BLaER1 (cell line): ENCODE measurements around the gene P2RY2.
"Not testable (repeated sequence)": the region's sequence is repeated elsewhere in the genome, so short reads cannot be mapped to it uniquely, and the experiment has no call there.

Experiments used
- H3K27ac ChIP-seq: shearing (Covaris generic); formaldehyde crosslinking; 2 replicates; pipeline ENCODE4 v1.8.1; 2022
- H3K27me3 ChIP-seq: shearing (Covaris generic); formaldehyde crosslinking; 2 replicates; pipeline ENCODE4 v1.8.1; 2022
- H3K36me3 ChIP-seq: shearing (Covaris generic); formaldehyde crosslinking; 2 replicates; pipeline ENCODE4 v1.8.1; 2022
- H3K4me1 ChIP-seq: shearing (Covaris generic); formaldehyde crosslinking; 2 replicates; pipeline ENCODE4 v1.8.1; 2022
- H3K4me2 ChIP-seq: shearing (Covaris generic); formaldehyde crosslinking; 2 replicates; pipeline ENCODE4 v1.8.1; 2022
- H3K4me3 ChIP-seq: shearing (Covaris generic); formaldehyde crosslinking; 2 replicates; pipeline ENCODE4 v1.8.1; 2022
- H3K9ac ChIP-seq: shearing (Covaris generic); formaldehyde crosslinking; 2 replicates; pipeline ENCODE4 v1.8.1; 2022
- H3K9me3 ChIP-seq: shearing (Covaris generic); formaldehyde crosslinking; 2 replicates; pipeline ENCODE4 v1.8.1; 2022
- H4K20me1 ChIP-seq: shearing (Covaris generic); formaldehyde crosslinking; 2 replicates; pipeline ENCODE4 v1.8.1; 2022
- Cebpa-rat ChIP-seq: shearing (Covaris generic); IDR thresholded peaks from 2 replicates; pipeline ENCODE4 v1.8.1; 2022

P2RY2 gene

GRCh38 chr11:73194593-73194992 is 23.5 kb upstream of the P2RY2 start:
- no peaks in the 10 kb centered on the region for H4K20me1 ChIP-seq
- H3K4me2 ChIP-seq: no peak overlapping the region
- peaks cover 9% of the 10 kb centered on the region for H3K4me1 ChIP-seq
- H3K27me3 ChIP-seq: no peaks in the 10 kb centered on the region
- H3K27ac ChIP-seq: no peak overlapping the region
- H3K36me3 ChIP-seq: no peaks in the 10 kb centered on the region
- no peaks in the 10 kb centered on the region for H3K9me3 ChIP-seq
- no peak overlapping the region for H3K9ac ChIP-seq
- no peak overlapping the region for H3K4me3 ChIP-seq
- no peak for TF ChIP-seq Cebpa-rat

GRCh38 chr11:73195191-73196007 is 22.7 kb upstream of the P2RY2 start:
- Histone ChIP-seq H3K27me3 (no peaks in the 10 kb centered on the region), H3K9me3 (no peaks in the 10 kb centered on the region), H3K4me1 (peaks cover 1% of the 10 kb centered on the region; the same call in 1 of the 2 replicates), H3K4me2 (no peak overlapping the region), H3K4me3 (no peak overlapping the region), H3K9ac (no peak overlapping the region), H3K27ac (no peak overlapping the region), H3K36me3 (no peaks in the 10 kb centered on the region), H4K20me1 (no peaks in the 10 kb centered on the region)
- TF ChIP-seq Cebpa-rat: no peak

- TF ChIP-seq Cebpa-rat: no peak
- Histone ChIP-seq H3K27me3 (no peaks in the 10 kb centered on the region), H3K27ac (no peak overlapping the region), H3K9ac (no peak overlapping the region), H3K36me3 (no peaks in the 10 kb centered on the region), H3K4me1 (no peaks in the 10 kb centered on the region), H3K4me3 (no peak overlapping the region), H4K20me1 (no peaks in the 10 kb centered on the region), H3K9me3 (no peaks in the 10 kb centered on the region), H3K4me2 (no peak overlapping the region)
Observed at GRCh38 chr11:73196576-73196975, 21.5 kb upstream of the P2RY2 start.

DNA sequence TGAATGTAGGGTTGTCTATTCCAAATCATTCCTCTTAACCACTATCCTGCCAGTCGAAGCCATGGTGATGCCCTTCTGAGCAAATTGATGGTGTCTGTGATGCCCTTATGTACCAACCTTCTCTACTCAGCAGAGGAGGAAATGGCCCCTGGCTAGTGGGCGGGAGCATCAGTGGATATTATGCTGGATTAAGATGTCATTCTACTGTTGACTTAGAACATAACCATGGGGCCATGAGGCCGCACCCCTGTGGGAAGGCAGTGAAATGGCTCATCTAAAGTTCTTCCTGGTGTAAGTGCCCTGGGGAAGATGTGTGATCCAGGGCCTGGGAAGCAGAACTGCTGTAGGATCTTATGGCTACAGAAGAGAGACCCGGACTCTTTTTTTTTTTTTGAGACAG is 20.7 kb upstream of the P2RY2 start:
- H3K9me3 ChIP-seq: no peaks in the 10 kb centered on the region
- H3K36me3 ChIP-seq: no peaks in the 10 kb centered on the region
- no peak for TF ChIP-seq Cebpa-rat
- H3K4me2 ChIP-seq: no peak overlapping the region
- H3K27me3 ChIP-seq: no peaks in the 10 kb centered on the region
- no peak overlapping the region for H3K9ac ChIP-seq
- H4K20me1 ChIP-seq: no peaks in the 10 kb centered on the region
- H3K4me1 ChIP-seq: no peaks in the 10 kb centered on the region
- no peak overlapping the region for H3K27ac ChIP-seq
- H3K4me3 ChIP-seq: no peak overlapping the region

- H3K9ac ChIP-seq, H3K9me3 ChIP-seq, H3K27ac ChIP-seq, H3K4me1 ChIP-seq, H3K36me3 ChIP-seq, H3K27me3 ChIP-seq, H3K4me3 ChIP-seq, H4K20me1 ChIP-seq, H3K4me2 ChIP-seq: not testable (repeated sequence)
Observed at GRCh38 chr11:73197787-73198186, 20.3 kb upstream of the P2RY2 start.

- H3K9me3 ChIP-seq: no peaks in the 10 kb centered on the region
- H3K36me3 ChIP-seq: no peaks in the 10 kb centered on the region
- H3K9ac ChIP-seq: no peak overlapping the region
- no peak overlapping the region for H3K4me3 ChIP-seq
- H3K4me2 ChIP-seq: no peak overlapping the region
- H4K20me1 ChIP-seq: no peaks in the 10 kb centered on the region
- H3K27ac ChIP-seq: no peak overlapping the region
- TF ChIP-seq Cebpa-rat: no peak
- no peaks in the 10 kb centered on the region for H3K27me3 ChIP-seq
- H3K4me1 ChIP-seq: peaks cover under 1% of the 10 kb centered on the region; the same call in 1 of the 2 replicates
Observed at GRCh38 chr11:73198677-73199076, 19.4 kb upstream of the P2RY2 start.

GRCh38 chr11:73199446-73199845 is 18.6 kb upstream of the P2RY2 start:
- no peak overlapping the region for H3K27ac ChIP-seq
- H4K20me1 ChIP-seq: no peaks in the 10 kb centered on the region

DNA sequence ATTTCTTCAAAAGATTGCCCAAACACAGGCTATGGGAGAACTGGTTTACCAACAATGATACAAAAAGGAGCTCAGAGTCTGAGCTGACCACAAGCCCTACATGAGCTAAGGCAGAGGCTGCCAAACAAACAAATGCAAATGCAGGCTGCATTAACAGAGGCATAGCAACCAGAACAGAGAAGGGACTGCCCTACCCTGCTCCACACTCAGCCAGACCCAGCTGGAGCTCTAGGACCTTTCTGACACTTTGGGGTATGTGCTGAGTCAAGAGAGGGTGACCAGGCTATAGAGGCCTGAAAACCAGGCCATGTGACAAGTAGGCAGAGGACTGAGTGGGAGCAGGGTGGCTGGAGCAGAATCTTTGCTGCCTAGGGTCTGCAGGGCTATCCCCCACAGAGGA is 17.8 kb upstream of the P2RY2 start:
- no peaks in the 10 kb centered on the region for H4K20me1 ChIP-seq
- no peaks in the 10 kb centered on the region for H3K36me3 ChIP-seq
- H3K9me3 ChIP-seq: no peaks in the 10 kb centered on the region
- H3K27ac ChIP-seq: no peak overlapping the region
- TF ChIP-seq Cebpa-rat: no peak
- H3K27me3 ChIP-seq: no peaks in the 10 kb centered on the region
- H3K9ac ChIP-seq: no peak overlapping the region
- peaks cover 16% of the 10 kb centered on the region for H3K4me1 ChIP-seq
- no peak overlapping the region for H3K4me2 ChIP-seq
- H3K4me3 ChIP-seq: no peak overlapping the region

More at GRCh38 chr11:73199446-73199845, 18.6 kb upstream of the P2RY2 start:
- Histone ChIP-seq H3K4me1 (peaks cover 8% of the 10 kb centered on the region), H3K27me3 (no peaks in the 10 kb centered on the region), H3K9me3 (no peaks in the 10 kb centered on the region), H3K4me3 (no peak overlapping the region), H3K4me2 (no peak overlapping the region), H3K9ac (no peak overlapping the region), H3K36me3 (no peaks in the 10 kb centered on the region)
- no peak for TF ChIP-seq Cebpa-rat

DNA sequence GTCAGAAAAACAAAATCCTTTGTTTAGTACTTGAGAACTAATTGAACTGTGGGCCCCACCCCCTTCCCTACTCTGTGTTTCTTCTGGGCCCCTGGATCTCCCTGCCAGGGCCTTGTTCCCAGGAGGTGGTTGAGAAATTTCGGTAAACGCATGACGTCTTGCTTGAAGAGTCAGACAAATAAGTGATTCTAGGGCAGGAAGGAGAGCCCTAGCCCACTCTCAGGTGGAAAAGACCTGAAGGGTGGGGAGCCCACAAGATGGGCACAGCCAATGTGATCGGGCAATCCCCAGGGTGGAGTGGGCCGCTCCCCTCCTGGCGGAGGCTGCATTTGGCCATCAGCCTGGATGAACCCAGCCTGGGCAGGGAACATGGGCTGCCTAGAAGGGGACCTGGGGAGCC is 16.8 kb upstream of the P2RY2 start:
- H3K36me3 ChIP-seq: no peaks in the 10 kb centered on the region
- no peak for TF ChIP-seq Cebpa-rat
- no peaks in the 10 kb centered on the region for H3K27me3 ChIP-seq
- no peak overlapping the region for H3K27ac ChIP-seq
- H3K4me3 ChIP-seq: no peak overlapping the region
- H4K20me1 ChIP-seq: no peaks in the 10 kb centered on the region
- H3K9me3 ChIP-seq: no peaks in the 10 kb centered on the region
- H3K4me1 ChIP-seq: peaks cover 19% of the 10 kb centered on the region
- no peak overlapping the region for H3K9ac ChIP-seq
- no peak overlapping the region for H3K4me2 ChIP-seq

DNA sequence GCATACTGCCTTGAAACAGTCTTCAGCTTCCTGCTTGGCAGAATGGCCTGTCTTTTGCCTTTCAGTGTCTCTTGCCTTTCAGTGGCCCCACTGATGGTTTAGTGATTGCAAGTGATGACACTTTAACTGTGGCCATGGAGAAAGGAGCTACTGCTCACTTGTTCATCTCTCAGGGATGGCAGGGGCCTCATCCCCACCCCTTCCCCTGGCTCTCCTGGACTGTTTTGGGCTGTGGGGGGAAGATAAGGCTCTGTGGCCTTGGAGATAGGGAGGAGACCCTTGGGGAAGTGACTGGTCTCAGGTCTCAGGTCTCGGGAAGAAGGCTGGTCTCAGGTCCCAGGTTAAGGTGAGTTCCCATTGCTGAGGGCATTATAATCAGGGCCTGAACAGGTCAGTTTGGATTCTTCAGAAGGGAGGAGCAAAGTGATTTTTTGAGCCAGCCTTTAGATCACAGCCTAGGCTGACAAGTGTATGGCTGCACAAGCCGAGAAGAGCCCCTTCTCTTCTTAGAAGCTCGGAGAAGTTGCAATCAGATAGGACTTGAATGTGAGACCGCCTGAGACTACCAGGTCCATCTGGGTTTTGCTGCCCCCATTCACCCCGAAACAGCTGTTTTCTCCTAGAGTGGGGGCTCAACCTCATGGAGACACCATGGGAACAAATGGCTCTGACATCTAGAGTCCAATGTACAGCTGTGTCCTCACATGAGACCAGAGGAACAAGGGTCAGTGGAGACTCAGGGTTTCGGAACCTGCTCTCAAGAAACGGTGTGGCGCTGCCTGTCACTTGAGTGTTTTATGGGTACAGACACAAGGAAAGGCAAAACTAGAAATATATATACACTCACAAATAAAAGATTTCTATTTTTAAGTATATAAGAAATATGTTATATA is 15.9 kb upstream of the P2RY2 start:
- Histone ChIP-seq H3K4me1 (peaks cover 19% of the 10 kb centered on the region), H3K27me3 (no peaks in the 10 kb centered on the region), H3K9ac (no peak overlapping the region), H3K27ac (no peak overlapping the region), H4K20me1 (no peaks in the 10 kb centered on the region), H3K4me3 (no peak overlapping the region), H3K9me3 (no peaks in the 10 kb centered on the region), H3K36me3 (no peaks in the 10 kb centered on the region), H3K4me2 (no peak overlapping the region)
- no peak for TF ChIP-seq Cebpa-rat
